A673 (cell line): ENCODE results near the gene LATS2. TPM values are rescaled to one million over a fixed set of nuclear protein-coding genes. Genes with fewer than 3 reads are reported as not detected.

Experiments
- BruUV-seq: library from RNA; stranded (reverse); fragments of 400-500 nt; replicated peaks from 2 replicates; lab custom pipeline; 2021; lab: Mats Ljungman, UMichigan
- CTCF ChIA-PET: fragments of 300-600 bp; sonication (Branson Sonifier 250); formaldehyde crosslinking; loops from one replicate; lab custom pipeline; 2022; ENCODE audit warnings: antibody characterized with exemption; lab: Charles Lee
- POLR2A ChIA-PET: fragments of 300-600 bp; sonication (Branson Sonifier 250); formaldehyde crosslinking; loops from one replicate; lab custom pipeline; 2022; ENCODE audit warnings: antibody characterized with exemption; ENCODE audit not compliant: low non-redundant PET; lab: Charles Lee
- DNase-seq: peaks from one replicate; pipeline ENCODE4 v3.0.0-alpha.2; 2015; ENCODE audit warnings: low spot score
- H3K27ac ChIP-seq: fragments of 200-600 bp; sonication (generic); 2 replicates; pipeline ENCODE4 v1.5.1; 2016; ENCODE audit warnings: mixed run types, low read depth, mild to moderate bottlenecking, mixed read lengths, antibody characterized with exemption, low read length; ENCODE audit not compliant: poor library complexity, severe bottlenecking
- H3K27me3 ChIP-seq: fragments of 200-600 bp; sonication (generic); replicated peaks from 2 replicates; pipeline ENCODE4 v1.6.1; 2017; ENCODE audit warnings: mixed run types, low read depth, mild to moderate bottlenecking, mixed read lengths, antibody characterized with exemption, low read length; ENCODE audit not compliant: insufficient read depth, poor library complexity
- H3K36me3 ChIP-seq: fragments of 200-600 bp; sonication (generic); 2 replicates; pipeline ENCODE4 v1.6.1; 2016; ENCODE audit warnings: mixed run types, mild to moderate bottlenecking, mixed read lengths, antibody characterized with exemption, low read length; ENCODE audit not compliant: insufficient read depth, poor library complexity, severe bottlenecking
- H3K4me1 ChIP-seq: fragments of 200-600 bp; sonication (generic); 2 replicates; pipeline ENCODE4 v1.6.1; 2017; ENCODE audit warnings: mixed run types, mild to moderate bottlenecking, mixed read lengths, antibody characterized with exemption, low read length; ENCODE audit not compliant: insufficient read depth, poor library complexity, severe bottlenecking
- H3K4me3 ChIP-seq: fragments of 200-600 bp; sonication (generic); 2 replicates; pipeline ENCODE4 v1.5.1; 2016; ENCODE audit warnings: low read depth, mixed run types, mild to moderate bottlenecking, mixed read lengths, low read length; ENCODE audit not compliant: poor library complexity, severe bottlenecking
- H3K9me3 ChIP-seq: fragments of 200-600 bp; sonication (generic); 2 replicates; pipeline ENCODE4 v1.6.1; 2016; ENCODE audit warnings: mixed run types, low read depth, mild to moderate bottlenecking, mixed read lengths, antibody characterized with exemption, low read length; ENCODE audit not compliant: poor library complexity, severe bottlenecking
- CTCF ChIP-seq: fragments of 300-800, 200-600 bp; sonication (generic); conservative IDR thresholded peaks from 2 replicates; pipeline ENCODE4 v1.5.1; 2017; ENCODE audit warnings: low read depth, mild to moderate bottlenecking, antibody characterized with exemption, low read length, moderate library complexity, mixed read lengths
- EZH2 ChIP-seq: fragments of 200-600 bp; sonication (generic); IDR thresholded peaks from 2 replicates; pipeline ENCODE4 v1.6.1; 2017; ENCODE audit warnings: borderline replicate concordance, low read depth, mild to moderate bottlenecking, mixed read lengths, antibody characterized with exemption, low read length; ENCODE audit not compliant: poor library complexity, severe bottlenecking
- intact Hi-C: fragments of 100-400 bp; cut with micrococcal nuclease; formaldehyde crosslinking; loops from one replicate; pipeline ENCODE4 v1.10.0; 2022; ENCODE audit not compliant: unreplicated experiment
- total RNA-seq: library from RNA; stranded (reverse); gene quantifications from 2 replicates; pipeline ENCODE4 v1.2.3, GENCODE V29; 2021

Gene LATS2
- total RNA-seq, 1 experiment from 2014 or later: 13.1 TPM

DNA sequence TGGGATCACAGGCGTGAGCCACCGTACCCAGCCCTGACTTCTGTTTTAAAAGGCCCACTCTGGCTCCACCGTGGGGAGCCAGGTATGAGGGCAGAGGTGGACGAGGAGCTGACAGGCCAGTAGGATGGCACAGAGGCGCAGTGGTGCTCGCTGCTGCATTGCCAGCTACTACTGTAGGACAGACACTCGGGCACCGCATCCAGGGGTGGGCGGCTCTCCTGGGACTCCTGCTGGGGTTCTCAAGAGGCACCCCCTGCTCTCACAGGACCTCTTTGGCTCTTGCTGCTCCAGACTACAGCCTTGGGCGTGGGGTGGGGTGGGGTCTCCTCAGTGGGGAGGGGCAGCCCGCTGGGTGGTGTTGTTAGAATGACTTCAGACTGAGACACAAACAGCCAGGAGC is 53.4 kb downstream of the LATS2 start:
- no peak overlapping the region for H3K4me3 ChIP-seq
- ChIA-PET CTCF (no interaction called here), POLR2A (no interaction called here)
- BruUV-seq: no TSS peak
- intact Hi-C loops: no loop called here
- TF ChIP-seq CTCF: no peak
- TF ChIP-seq EZH2: no peak
- no peak overlapping the region for H3K27ac ChIP-seq
- H3K9me3 ChIP-seq: no peaks in the 10 kb centered on the region
- H3K4me1 ChIP-seq: peaks cover 32% of the 10 kb centered on the region
- no peaks in the 10 kb centered on the region for H3K36me3 ChIP-seq
- H3K27me3 ChIP-seq: no peaks in the 10 kb centered on the region
- no peak for DNase-seq

DNA sequence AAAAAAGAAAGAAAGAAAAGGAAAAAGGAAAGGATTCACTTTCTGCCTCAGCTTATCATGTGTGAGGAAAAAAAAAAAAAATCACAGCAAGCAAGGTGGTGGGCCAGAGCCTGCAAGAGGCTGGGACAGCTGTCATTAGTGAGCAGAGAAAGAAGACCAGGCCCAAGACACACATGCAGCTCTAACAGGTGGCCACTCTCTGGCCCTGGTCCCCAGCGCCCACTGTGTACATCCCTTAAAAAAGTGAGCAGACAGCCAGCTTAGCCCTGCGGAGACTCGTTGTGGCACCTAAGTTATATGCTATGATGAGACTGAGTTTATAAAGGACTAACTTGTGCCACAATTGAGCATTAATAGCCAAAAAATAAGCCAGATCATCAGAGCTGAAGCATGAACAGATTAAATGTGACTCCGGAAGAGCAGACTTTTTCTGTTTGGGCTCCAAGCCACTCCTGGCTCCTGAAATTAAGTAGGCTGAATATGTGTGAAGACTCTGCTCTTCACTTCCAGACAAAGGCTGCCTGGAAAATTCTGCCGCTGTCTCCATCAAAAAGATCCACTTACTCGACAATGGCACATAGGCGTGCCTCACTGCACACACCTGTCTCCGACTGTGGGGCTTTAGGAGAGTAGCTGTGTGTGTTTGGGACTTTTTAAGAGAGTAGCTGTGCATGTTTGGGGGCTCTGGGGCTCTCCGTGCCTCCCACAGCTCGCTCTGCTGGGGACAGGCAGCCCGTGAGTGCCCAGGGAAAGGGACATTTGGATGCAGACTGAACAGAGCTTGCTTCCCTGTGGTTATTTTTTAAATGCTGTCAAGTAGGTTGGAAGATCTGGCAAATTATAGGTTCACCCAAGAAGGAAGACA is 55.0 kb downstream of the LATS2 start:
- no peaks in the 10 kb centered on the region for H3K27me3 ChIP-seq
- no peaks in the 10 kb centered on the region for H3K36me3 ChIP-seq
- peak; percentile 40 for DNase-seq
- H3K9me3 ChIP-seq: no peaks in the 10 kb centered on the region
- H3K4me1 ChIP-seq: peaks cover 32% of the 10 kb centered on the region
- H3K4me3 ChIP-seq: no peak overlapping the region
- POLR2A ChIA-PET: interaction anchor here (0.6 kb wide), 1 partner anchor 188 kb away, joined by 3 read pairs; no protein-coding TSS in a partner anchor
- CTCF ChIA-PET: no interaction called here
- BruUV-seq: no TSS peak
- TF ChIP-seq EZH2 (no peak), CTCF (no peak)
- peak overlapping the region; percentile 60 for H3K27ac ChIP-seq
- intact Hi-C loops: no loop called here

DNA sequence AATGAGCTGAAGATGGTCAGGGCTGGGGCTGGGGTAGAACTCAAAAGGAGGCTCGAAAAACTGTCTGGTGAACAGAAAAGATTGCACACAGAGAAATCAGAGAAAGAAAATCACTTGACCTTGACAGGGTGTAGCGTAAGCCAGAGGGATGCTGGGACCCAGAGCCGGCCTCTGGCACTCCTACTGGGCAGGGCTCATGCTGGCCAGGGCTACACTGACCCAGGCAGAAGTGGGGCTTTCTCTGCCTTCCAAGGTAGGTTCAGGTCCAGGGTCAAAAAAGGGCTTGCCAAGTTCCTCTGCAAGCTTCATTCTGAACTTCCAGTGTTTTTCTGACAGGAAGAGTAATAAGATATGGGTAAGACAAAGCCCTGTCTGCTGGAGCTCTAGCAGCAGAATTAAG is 56.2 kb downstream of the LATS2 start:
- Histone ChIP-seq H3K4me3 (no peak overlapping the region), H3K27me3 (no peaks in the 10 kb centered on the region), H3K36me3 (no peaks in the 10 kb centered on the region), H3K27ac (peak overlapping the region; percentile 55), H3K9me3 (no peaks in the 10 kb centered on the region), H3K4me1 (peaks cover 28% of the 10 kb centered on the region)
- no TSS peak for BruUV-seq
- intact Hi-C loops: no loop called here
- DNase-seq: no peak
- no peak for TF ChIP-seq CTCF
- TF ChIP-seq EZH2: no peak
- ChIA-PET CTCF (no interaction called here), POLR2A (no interaction called here)
